Ectodermal cell (in vitro differentiated cells): ENCODE measurements around the gene POU3F4.

Source experiments
- H3K27ac ChIP-seq: 2 replicates; pipeline ENCODE4 v1.7.0; 2013; ENCODE audit warnings: mild to moderate bottlenecking, low read depth, low read length; ENCODE audit not compliant: insufficient read depth, poor library complexity, severe bottlenecking
- H3K27me3 ChIP-seq: 2 replicates; pipeline ENCODE4 v1.7.0; 2013; ENCODE audit warnings: mild to moderate bottlenecking, low read length; ENCODE audit not compliant: insufficient read depth, control insufficient read depth, poor library complexity, severe bottlenecking
- H3K36me3 ChIP-seq: one replicate; pipeline ENCODE4 v1.7.0; 2013; ENCODE audit warnings: low read length; ENCODE audit not compliant: control insufficient read depth, insufficient read depth
- H3K4me1 ChIP-seq: one replicate; pipeline ENCODE4 v1.7.0; 2013; ENCODE audit warnings: low read length; ENCODE audit not compliant: control insufficient read depth, insufficient read depth
- H3K4me3 ChIP-seq: 2 replicates; pipeline ENCODE4 v1.7.0; 2013; ENCODE audit warnings: low read depth, low read length, control low read depth; ENCODE audit not compliant: insufficient read depth
- H3K9me3 ChIP-seq: 2 replicates; pipeline ENCODE4 v1.7.0; 2013; ENCODE audit warnings: mild to moderate bottlenecking, low read length, moderate library complexity; ENCODE audit not compliant: control insufficient read depth
- WGBS, 2 experiments: methylation state at CpG; one replicate each; pipeline ENCODE4 v1.1.7; 2013; ENCODE audit warnings: missing lambda C conversion rate in 2 of 2; 5-methylcytosine and 5-hydroxymethylcytosine counted together

Gene POU3F4

GRCh38 chrX:83512111-83512510 is 4.0 kb downstream of the POU3F4 start:
- Histone ChIP-seq H3K27ac (no peak overlapping the region), H3K27me3 (peaks cover 42% of the 10 kb centered on the region), H3K4me3 (no peak overlapping the region), H3K36me3 (no peaks in the 10 kb centered on the region), H3K9me3 (no peaks in the 10 kb centered on the region), H3K4me1 (peaks cover 4% of the 10 kb centered on the region)
- 75 to 76% methylated on average over 14 of the region's 14 CpGs for WGBS, 2 experiments

GRCh38 chrX:83516597-83516996 is 8.5 kb downstream of the POU3F4 start:
- 100% methylated on average over 1 of the region's 1 CpG for WGBS, 2 experiments
- Histone ChIP-seq H3K4me1 (no peaks in the 10 kb centered on the region), H3K27ac (no peak overlapping the region), H3K27me3 (no peaks in the 10 kb centered on the region), H3K4me3 (no peak overlapping the region), H3K36me3 (no peaks in the 10 kb centered on the region), H3K9me3 (no peaks in the 10 kb centered on the region)

- no CpG with 5 or more reads among the region's 1 CpG for WGBS, 2 experiments
- Histone ChIP-seq H3K4me1 (no peaks in the 10 kb centered on the region), H3K36me3 (no peaks in the 10 kb centered on the region), H3K27me3 (no peaks in the 10 kb centered on the region), H3K4me3 (no peak overlapping the region), H3K9me3 (no peaks in the 10 kb centered on the region), H3K27ac (no peak overlapping the region)
Measured at GRCh38 chrX:83521905-83522304, 13.8 kb downstream of the POU3F4 start.

GRCh38 chrX:83529950-83530349 is 21.9 kb downstream of the POU3F4 start:
- H3K9me3 ChIP-seq, result no peaks in the 10 kb centered on the region
- H3K4me1 ChIP-seq, result no peaks in the 10 kb centered on the region
- H3K27ac ChIP-seq, result no peak overlapping the region
- H3K27me3 ChIP-seq, result no peaks in the 10 kb centered on the region
- H3K36me3 ChIP-seq, result no peaks in the 10 kb centered on the region
- no peak overlapping the region for H3K4me3 ChIP-seq
- WGBS, 2 experiments, result 100% methylated on average over 1 of the region's 1 CpG

GRCh38 chrX:83535417-83536196 is 27.5 kb downstream of the POU3F4 start:
- Histone ChIP-seq H3K4me3 (no peak overlapping the region), H3K27me3 (no peaks in the 10 kb centered on the region), H3K36me3 (no peaks in the 10 kb centered on the region), H3K9me3 (no peaks in the 10 kb centered on the region), H3K27ac (no peak overlapping the region), H3K4me1 (no peaks in the 10 kb centered on the region)
- WGBS, 2 experiments, result 89 to 97% methylated on average over 6 to 7 of the region's 7 CpGs
